HG02642 (cell line): ENCODE data around the gene DYNC1LI1.

Experiments
- ATAC-seq: cut with Tn5 transposase; IDR thresholded peaks from one replicate; pipeline ENCODE4 v1.9.1; 2021; ENCODE audit warnings: mild to moderate bottlenecking; ENCODE audit not compliant: unreplicated experiment, poor library complexity

The DYNC1LI1 gene

GRCh38 chr3:32570421-32571191, at the start of gene DYNC1LI1:
Gene DYNC1LI1, minus strand, starts transcription at chr3:32570858. Its CDS starts 88 bp downstream, at chr3:32570770.
- peak; percentile 89 for ATAC-seq

GRCh38 chr3:32619395-32619794, 48.7 kb upstream of the DYNC1LI1 start:
- ATAC-seq, result no peak

GRCh38 chr3:32616267-32616962, 45.8 kb upstream of the DYNC1LI1 start:
- no peak for ATAC-seq

GRCh38 chr3:32614956-32615355, 44.3 kb upstream of the DYNC1LI1 start:
- no peak for ATAC-seq

- ATAC-seq, result no peak
These were observed 42.5 kb upstream of the DYNC1LI1 start for GRCh38 chr3:32613183-32613582.

GRCh38 chr3:32612547-32612946, 41.9 kb upstream of the DYNC1LI1 start:
- no peak for ATAC-seq

- ATAC-seq, result no peak
These were observed 36.9 kb upstream of the DYNC1LI1 start for GRCh38 chr3:32607522-32607921.

GRCh38 chr3:32606960-32607359, 36.3 kb upstream of the DYNC1LI1 start:
- ATAC-seq, result no peak

GRCh38 chr3:32606277-32606676, 35.6 kb upstream of the DYNC1LI1 start:
- ATAC-seq, result no peak

GRCh38 chr3:32603064-32603463, 32.4 kb upstream of the DYNC1LI1 start:
- ATAC-seq, result no peak

GRCh38 chr3:32602206-32602605, 31.5 kb upstream of the DYNC1LI1 start:
- ATAC-seq, result no peak

GRCh38 chr3:32601722-32602121, 31.1 kb upstream of the DYNC1LI1 start:
- no peak for ATAC-seq

- ATAC-seq, result no peak
These were observed 27.0 kb upstream of the DYNC1LI1 start for GRCh38 chr3:32597656-32598055.

GRCh38 chr3:32596909-32597369, 26.3 kb upstream of the DYNC1LI1 start:
- no peak for ATAC-seq

GRCh38 chr3:32596282-32596908, 25.7 kb upstream of the DYNC1LI1 start:
- no peak for ATAC-seq

GRCh38 chr3:32595323-32595722, 24.7 kb upstream of the DYNC1LI1 start:
- no peak for ATAC-seq

GRCh38 chr3:32593903-32594525, 23.4 kb upstream of the DYNC1LI1 start:
- ATAC-seq, result no peak

GRCh38 chr3:32592696-32593353, 22.2 kb upstream of the DYNC1LI1 start:
- no peak for ATAC-seq

GRCh38 chr3:32592011-32592410, 21.4 kb upstream of the DYNC1LI1 start:
- no peak for ATAC-seq

- ATAC-seq, result no peak
These were observed 20.5 kb upstream of the DYNC1LI1 start for GRCh38 chr3:32591186-32591585.
